Adipose tissue (tissue), 3 donors: ENCODE measurements around the gene OCIAD1. TPM values are rescaled to one million over a fixed set of nuclear protein-coding genes. Genes with fewer than 3 reads are reported as not detected.
"Not testable (repeated sequence)": the region's sequence is repeated elsewhere in the genome, so short reads cannot be mapped to it uniquely, and the experiment has no call there.

Experiments
- H3K27ac ChIP-seq: one replicate; pipeline ENCODE4 v1.5.1; 2013; ENCODE audit warnings: low read depth, low read length
- WGBS, 3 donors: extraction: QIAGEN DNeasy Blood & Tissue Kit; methylation state at CpG; one replicate each; pipeline ENCODE4 v1.1.7; 2013; 5-methylcytosine and 5-hydroxymethylcytosine counted together
- polyA plus RNA-seq, 3 donors: library from polyadenylated mRNA; stranded (reverse); fragments of 200-250 nt; gene quantifications; one replicate each; pipeline ENCODE4 v1.2.3, GENCODE V29; 2013
- donor health status: healthy with polysubstance abuse.
- donor health status: Bipolar disorder and iron deficiency.
- donor health status: healthy.

Gene OCIAD1
- polyA plus RNA-seq, 3 donors = 70.5 to 107 (median 91.9) TPM

DNA sequence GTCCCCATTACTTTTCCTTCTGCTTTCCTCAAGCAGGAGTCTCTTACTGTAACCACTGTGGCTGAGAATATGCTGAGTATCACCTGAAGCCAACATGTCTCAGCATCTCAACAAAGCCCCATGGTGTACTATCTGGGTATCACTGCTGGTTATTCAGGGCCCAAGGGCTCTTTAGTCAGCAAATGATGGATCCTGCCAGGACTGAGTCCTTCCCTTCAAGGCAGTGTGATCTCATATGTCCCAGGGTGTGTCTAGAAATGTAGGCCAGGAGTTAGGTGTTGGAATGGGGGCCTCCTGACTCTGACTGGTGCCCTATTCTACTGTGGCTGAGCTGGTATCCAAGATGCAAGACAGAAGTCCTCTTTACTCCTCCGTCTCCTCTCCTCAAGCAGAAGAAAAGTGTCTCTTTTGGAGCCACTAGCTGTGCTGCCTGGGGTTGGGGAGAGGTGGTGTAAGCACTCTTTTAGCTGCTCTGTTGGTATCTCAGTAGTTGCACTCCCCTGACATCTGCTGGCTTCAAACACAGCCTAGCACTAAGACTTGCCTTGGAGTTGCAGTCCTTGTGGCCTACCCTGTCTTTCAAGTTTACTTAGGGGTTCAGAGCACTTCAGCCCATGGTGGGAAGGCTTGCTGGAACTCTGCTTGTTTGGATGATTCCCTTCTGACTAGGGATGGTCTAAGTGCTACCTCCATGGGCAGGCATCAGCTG, 47.1 kb downstream of the OCIAD1 start:
- no peak overlapping the region for H3K27ac ChIP-seq
- WGBS, 3 donors = 88 to 95% (median 91%) methylated on average over 1 of the region's 1 CpG

- 67 to 74% (median 74%) methylated on average over 9 of the region's 9 CpGs for WGBS, 3 donors
- H3K27ac ChIP-seq = no peak overlapping the region
Measured at GRCh38 chr4:48879561-48880442, 48.9 kb downstream of the OCIAD1 start.

GRCh38 chr4:48881646-48882045, 50.8 kb downstream of the OCIAD1 start:
- not testable (repeated sequence) for H3K27ac ChIP-seq
- WGBS, 3 donors = 55 to 90% (median 87%) methylated on average over 3 of the region's 3 CpGs

DNA sequence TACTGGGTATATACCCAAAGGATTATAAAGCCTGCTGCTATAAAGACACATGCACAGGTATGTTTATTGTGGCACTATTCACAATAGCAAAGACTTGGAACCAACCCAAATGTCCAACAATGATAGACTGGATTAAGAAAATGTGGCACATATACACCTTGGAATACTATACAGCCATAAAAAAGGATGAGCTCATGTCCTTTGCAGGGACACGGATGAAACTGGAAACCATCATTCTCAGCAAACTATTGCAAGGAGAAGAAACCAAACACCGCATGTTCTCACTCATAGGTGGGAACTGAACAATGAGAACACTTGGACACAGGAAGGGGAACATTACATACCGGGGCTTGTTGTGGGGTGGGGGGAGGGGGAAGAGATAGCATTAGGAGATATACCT, 58.9 kb downstream of the OCIAD1 start:
- not testable (repeated sequence) for H3K27ac ChIP-seq
- 95 to 97% (median 96%) methylated on average over 3 of the region's 3 CpGs for whole genome bisulfite sequencing, 3 donors

- no peak overlapping the region for H3K27ac ChIP-seq
Measured at GRCh38 chr4:48891028-48891619, 60.2 kb downstream of the OCIAD1 start.

- WGBS, 3 donors = 83 to 93% (median 86%) methylated on average over 3 of the region's 3 CpGs
- no peak overlapping the region for H3K27ac ChIP-seq
Measured at GRCh38 chr4:48896845-48897244, 66.0 kb downstream of the OCIAD1 start.

DNA sequence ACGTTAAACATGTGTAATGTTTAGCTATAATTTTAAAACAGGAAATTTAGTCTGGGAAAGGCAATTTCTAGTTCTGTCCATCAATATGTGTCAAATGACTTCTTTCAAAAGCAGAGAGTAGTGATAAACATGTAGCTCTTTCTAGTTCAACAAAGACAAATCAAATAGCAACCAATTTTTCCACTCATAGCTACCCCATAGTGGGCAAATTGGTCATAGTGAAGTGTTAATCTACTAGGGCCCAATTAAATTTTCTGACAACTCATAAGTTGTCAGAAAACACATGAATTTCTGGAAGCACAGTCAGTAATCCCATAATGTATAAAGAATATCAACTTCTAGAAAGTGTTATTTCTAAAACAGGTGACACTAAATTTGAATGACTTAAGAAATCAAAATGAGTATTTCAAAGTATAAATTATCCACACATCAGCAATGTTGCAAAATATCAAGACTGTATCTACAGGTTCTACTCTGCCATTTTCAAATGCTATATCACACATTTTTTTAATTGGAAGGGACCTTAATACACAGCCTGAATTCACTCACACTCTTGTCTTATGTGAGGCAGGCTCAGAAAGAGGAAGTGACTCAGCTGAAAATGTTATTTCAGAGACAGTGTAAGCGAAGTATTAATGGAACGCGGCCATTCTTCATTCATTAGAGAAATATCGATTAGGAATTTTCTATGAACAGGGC, 68.0 kb downstream of the OCIAD1 start:
- H3K27ac ChIP-seq = no peak overlapping the region
- 52 to 84% (median 74%) methylated on average over 5 of the region's 5 CpGs for WGBS, 3 donors

DNA sequence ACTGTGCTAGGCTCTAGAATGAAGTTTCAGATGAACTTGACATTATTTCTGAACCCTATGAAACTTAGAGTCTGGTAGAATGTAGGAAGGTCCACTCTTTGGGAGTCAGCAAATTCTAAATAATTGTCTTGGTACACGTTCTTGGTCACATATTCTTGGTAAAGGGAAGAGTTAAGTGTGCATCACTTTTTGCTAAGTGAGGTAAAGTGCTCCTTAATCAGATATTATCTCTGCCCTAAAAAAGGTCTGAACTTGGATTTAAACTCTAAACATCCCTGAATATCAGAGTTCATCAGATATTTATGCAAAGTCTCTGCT, 68.5 kb downstream of the OCIAD1 start:
- no peak overlapping the region for H3K27ac ChIP-seq
- 42 to 71% (median 45%) methylated on average over 1 of the region's 1 CpG for WGBS, 3 donors

DNA sequence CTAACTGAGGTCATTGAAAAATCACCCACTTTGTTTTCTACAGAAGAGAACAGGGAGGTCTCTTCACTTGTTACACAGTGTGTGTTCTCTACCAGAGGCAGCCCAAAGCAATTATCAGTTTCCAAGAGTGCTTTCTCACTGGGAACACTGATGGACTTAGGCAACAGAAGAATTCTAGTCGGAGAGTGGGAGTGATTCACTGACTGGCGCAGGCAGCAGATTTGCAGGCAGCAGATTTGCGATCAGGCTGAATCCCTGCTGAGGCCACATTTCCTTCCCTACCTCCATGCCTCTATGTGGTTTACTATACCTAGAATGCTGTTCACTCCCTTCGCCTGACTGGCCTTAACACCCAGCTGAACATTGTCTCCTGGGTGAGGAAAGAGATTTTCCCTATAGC, 69.1 kb downstream of the OCIAD1 start:
- 67 to 87% (median 68%) methylated on average over 4 of the region's 4 CpGs for WGBS, 3 donors

GRCh38 chr4:48901196-48901595, 70.3 kb downstream of the OCIAD1 start:
- no peak overlapping the region for H3K27ac ChIP-seq
- WGBS, 3 donors = 94 to 96% (median 95%) methylated on average over 4 of the region's 4 CpGs

More for the DNA sequence above, 69.1 kb downstream of the OCIAD1 start:
- no peak overlapping the region for H3K27ac ChIP-seq

- H3K27ac ChIP-seq = no peak overlapping the region
Measured at GRCh38 chr4:48902266-48902665, 71.4 kb downstream of the OCIAD1 start.

- WGBS, 3 donors = 93 to 97% (median 96%) methylated on average over 4 of the region's 4 CpGs
- H3K27ac ChIP-seq = no peak overlapping the region
Measured at GRCh38 chr4:48904101-48904500, 73.2 kb downstream of the OCIAD1 start.

GRCh38 chr4:48904541-48905142, 73.8 kb downstream of the OCIAD1 start:
- no peak overlapping the region for H3K27ac ChIP-seq

DNA sequence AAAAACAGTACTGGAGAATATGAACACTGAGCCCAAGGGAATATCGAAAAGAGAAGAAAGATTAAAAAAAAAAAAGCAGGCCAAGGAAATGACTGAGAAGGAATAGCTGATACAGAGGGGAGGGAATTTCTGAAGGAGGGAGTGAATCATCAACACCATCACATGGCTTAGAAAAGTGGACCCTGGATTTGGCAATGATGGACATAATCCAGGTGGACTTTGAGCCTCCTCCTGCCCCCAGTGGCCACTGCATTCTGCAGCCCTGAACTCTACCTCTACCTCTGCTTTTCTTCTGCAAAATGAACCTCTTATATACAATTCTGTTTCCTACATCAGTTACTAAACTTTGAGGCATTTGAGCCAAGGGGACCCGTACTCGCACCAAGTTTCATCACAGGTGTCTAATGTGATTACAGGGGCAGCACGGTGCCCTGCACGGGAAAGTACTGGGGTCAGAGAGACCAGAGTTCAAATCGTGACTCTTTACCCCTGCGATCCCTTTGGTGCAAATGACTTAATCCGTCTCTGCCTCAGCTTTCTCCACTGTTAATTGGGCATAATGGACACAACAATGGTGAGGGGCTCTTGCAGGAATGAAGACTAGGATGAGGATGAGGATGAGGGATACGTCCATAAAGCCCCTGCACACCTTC, 74.6 kb downstream of the OCIAD1 start:
- H3K27ac ChIP-seq = no peak overlapping the region
- WGBS, 3 donors = 65 to 81% (median 80%) methylated on average over 9 of the region's 9 CpGs

More at GRCh38 chr4:48904541-48905142, 73.8 kb downstream of the OCIAD1 start:
- 94 to 95% (median 95%) methylated on average over 3 of the region's 3 CpGs for WGBS, 3 donors

- 7 to 11% (median 7%) methylated on average over 50 to 65 of the region's 65 CpGs for WGBS, 3 donors
- no peak within 1 kb of the TSS for H3K27ac ChIP-seq
Measured at GRCh38 chr4:48906206-48907173, 75.6 kb downstream of the OCIAD1 start, which contains the start of gene OCIAD2. Gene OCIAD2, minus strand, starts transcription at chr4:48906774. Its CDS starts 2,225 bp downstream, at chr4:48904549.

DNA sequence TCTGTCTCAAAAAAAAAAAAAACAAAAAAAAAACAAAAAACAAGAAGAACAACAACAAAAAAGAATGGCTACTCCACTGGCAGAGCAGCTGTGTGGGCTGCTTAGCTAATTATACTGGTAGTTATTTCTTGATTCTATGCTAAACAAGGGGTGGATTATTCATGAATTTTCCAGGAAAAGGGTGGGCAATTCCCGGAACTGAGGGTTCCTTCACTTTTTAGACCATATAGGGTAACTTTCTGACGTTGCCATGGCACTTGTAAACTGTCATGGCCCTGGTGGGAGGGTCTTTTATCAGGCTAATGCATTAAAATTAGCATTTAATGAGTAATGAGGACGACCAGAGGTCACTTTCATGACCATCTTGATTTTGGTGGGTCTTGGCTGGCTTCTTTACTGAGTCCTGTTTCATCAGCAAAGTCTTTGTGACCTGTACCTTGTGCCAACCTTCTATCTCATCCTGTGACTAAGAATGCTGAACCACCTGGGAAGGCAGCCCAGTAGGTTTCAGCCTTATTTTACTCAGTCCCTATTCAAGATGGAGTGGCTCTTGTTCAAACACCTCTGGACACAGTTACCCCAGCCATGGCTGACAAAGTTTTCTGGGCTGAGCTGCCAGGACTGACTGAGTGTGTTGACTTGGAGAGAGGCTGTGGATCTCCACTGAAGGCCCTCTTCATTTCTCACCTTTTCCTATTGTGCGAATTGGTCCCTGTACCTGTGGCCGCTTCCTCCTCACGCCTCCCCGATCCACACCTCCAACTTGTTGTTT, 77.0 kb downstream of the OCIAD1 start:
- WGBS, 3 donors = 88 to 93% (median 90%) methylated on average over 7 of the region's 7 CpGs

More for the DNA sequence above, 77.0 kb downstream of the OCIAD1 start:
- no peak overlapping the region for H3K27ac ChIP-seq
